HG03175 (cell line): ENCODE measurements around the gene IFT122.
"Not testable (repeated sequence)": the region's sequence is repeated elsewhere in the genome, so short reads cannot be mapped to it uniquely, and the experiment has no call there.

Source experiments
- ATAC-seq: cut with Tn5 transposase; IDR thresholded peaks from one replicate; pipeline ENCODE4 v1.9.1; 2021; ENCODE audit warnings: mild to moderate bottlenecking, moderate library complexity; ENCODE audit not compliant: unreplicated experiment

IFT122 gene

GRCh38 chr3:129473067-129473768, 33.2 kb downstream of the IFT122 start:
- no peak for ATAC-seq

GRCh38 chr3:129473769-129474152, 33.7 kb downstream of the IFT122 start:
- no peak for ATAC-seq

- no peak for ATAC-seq
Measured at GRCh38 chr3:129474984-129475804, 35.2 kb downstream of the IFT122 start.

- ATAC-seq: no peak
Measured at GRCh38 chr3:129475863-129476262, 35.8 kb downstream of the IFT122 start.

- ATAC-seq: no peak
Measured at GRCh38 chr3:129476586-129476985, 36.6 kb downstream of the IFT122 start.

- not testable (repeated sequence) for ATAC-seq
Measured at GRCh38 chr3:129481225-129481765, 41.3 kb downstream of the IFT122 start.

- ATAC-seq: no peak
Measured at GRCh38 chr3:129481766-129482332, 41.8 kb downstream of the IFT122 start.

- ATAC-seq: no peak
Measured at GRCh38 chr3:129482721-129483120, 42.7 kb downstream of the IFT122 start.

GRCh38 chr3:129483870-129484269, 43.8 kb downstream of the IFT122 start:
- no peak for ATAC-seq

- ATAC-seq: not testable (repeated sequence)
Measured at GRCh38 chr3:129485146-129485545, 45.1 kb downstream of the IFT122 start.

GRCh38 chr3:129485721-129486663, 46.0 kb downstream of the IFT122 start:
- no peak for ATAC-seq

- no peak for ATAC-seq
Measured at GRCh38 chr3:129486664-129487035, 46.6 kb downstream of the IFT122 start.

- no peak for ATAC-seq
Measured at GRCh38 chr3:129487183-129487867, 47.3 kb downstream of the IFT122 start.

- ATAC-seq: not testable (repeated sequence)
Measured at GRCh38 chr3:129487868-129488335, 47.9 kb downstream of the IFT122 start.

GRCh38 chr3:129489258-129489657, 49.2 kb downstream of the IFT122 start:
- not testable (repeated sequence) for ATAC-seq

GRCh38 chr3:129490273-129490675, 50.2 kb downstream of the IFT122 start:
- ATAC-seq: no peak

GRCh38 chr3:129491077-129491476, 51.1 kb downstream of the IFT122 start:
- not testable (repeated sequence) for ATAC-seq

GRCh38 chr3:129491794-129492193, 51.8 kb downstream of the IFT122 start:
- no peak for ATAC-seq

- ATAC-seq: no peak
Measured at GRCh38 chr3:129492691-129493090, 52.7 kb downstream of the IFT122 start.

GRCh38 chr3:129493206-129493605, 53.2 kb downstream of the IFT122 start:
- ATAC-seq: no peak
